ENCODE results near the gene TMEM266. TPM values are rescaled to one million over a fixed set of nuclear protein-coding genes. Genes with fewer than 3 reads are reported as not detected.
"Not testable (repeated sequence)": the region's sequence is repeated elsewhere in the genome, so short reads cannot be mapped to it uniquely, and the experiment has no call there.

The TMEM266 gene
- total RNA-seq, 1 donor from 2014 or later: 8.1 TPM

DNA sequence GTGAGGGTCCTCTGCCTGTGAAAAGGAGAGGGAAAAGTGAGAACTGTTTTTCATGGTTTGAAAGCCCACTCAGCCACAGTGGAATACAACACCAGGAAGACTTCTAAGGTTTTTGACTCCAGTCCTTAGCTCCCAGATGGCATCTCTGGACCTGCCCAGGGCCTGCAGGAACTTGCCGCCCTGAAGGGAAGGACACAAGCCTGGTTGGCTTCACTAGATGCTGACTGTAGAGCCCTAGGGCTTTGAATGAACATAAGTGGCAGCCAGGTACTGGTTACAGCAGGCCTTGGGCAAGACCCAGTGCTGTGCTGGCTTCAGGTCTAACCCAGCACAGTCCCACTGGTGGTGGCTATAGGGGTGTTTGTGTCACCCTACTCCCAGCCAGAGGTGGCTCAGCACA lies 21.3 kb upstream of the TMEM266 start:
- no peaks in the 10 kb centered on the region for H3K27me3 Mint-ChIP-seq (ENCODE audit: unreplicated experiment)
- H3K4me1 Mint-ChIP-seq (ENCODE audit: unreplicated experiment): no peaks in the 10 kb centered on the region
- H3K27ac Mint-ChIP-seq (ENCODE audit: unreplicated experiment): no peak overlapping the region
- H3K4me3 Mint-ChIP-seq (ENCODE audit: unreplicated experiment): no peak overlapping the region
- no peaks in the 10 kb centered on the region for H3K9me3 Mint-ChIP-seq (ENCODE audit: unreplicated experiment)
- no peak for DNase-seq (ENCODE audit: low spot score)
- TF ChIP-seq, protein P1, sequence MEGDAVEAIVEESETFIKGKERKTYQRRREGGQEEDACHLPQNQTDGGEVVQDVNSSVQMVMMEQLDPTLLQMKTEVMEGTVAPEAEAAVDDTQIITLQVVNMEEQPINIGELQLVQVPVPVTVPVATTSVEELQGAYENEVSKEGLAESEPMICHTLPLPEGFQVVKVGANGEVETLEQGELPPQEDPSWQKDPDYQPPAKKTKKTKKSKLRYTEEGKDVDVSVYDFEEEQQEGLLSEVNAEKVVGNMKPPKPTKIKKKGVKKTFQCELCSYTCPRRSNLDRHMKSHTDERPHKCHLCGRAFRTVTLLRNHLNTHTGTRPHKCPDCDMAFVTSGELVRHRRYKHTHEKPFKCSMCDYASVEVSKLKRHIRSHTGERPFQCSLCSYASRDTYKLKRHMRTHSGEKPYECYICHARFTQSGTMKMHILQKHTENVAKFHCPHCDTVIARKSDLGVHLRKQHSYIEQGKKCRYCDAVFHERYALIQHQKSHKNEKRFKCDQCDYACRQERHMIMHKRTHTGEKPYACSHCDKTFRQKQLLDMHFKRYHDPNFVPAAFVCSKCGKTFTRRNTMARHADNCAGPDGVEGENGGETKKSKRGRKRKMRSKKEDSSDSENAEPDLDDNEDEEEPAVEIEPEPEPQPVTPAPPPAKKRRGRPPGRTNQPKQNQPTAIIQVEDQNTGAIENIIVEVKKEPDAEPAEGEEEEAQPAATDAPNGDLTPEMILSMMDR (IDR thresholded peaks at IDR 0.05; ENCODE audit: unreplicated experiment): no peak
- H3K36me3 Mint-ChIP-seq (ENCODE audit: low read depth, unreplicated experiment): peaks cover 4% of the 10 kb centered on the region

DNA sequence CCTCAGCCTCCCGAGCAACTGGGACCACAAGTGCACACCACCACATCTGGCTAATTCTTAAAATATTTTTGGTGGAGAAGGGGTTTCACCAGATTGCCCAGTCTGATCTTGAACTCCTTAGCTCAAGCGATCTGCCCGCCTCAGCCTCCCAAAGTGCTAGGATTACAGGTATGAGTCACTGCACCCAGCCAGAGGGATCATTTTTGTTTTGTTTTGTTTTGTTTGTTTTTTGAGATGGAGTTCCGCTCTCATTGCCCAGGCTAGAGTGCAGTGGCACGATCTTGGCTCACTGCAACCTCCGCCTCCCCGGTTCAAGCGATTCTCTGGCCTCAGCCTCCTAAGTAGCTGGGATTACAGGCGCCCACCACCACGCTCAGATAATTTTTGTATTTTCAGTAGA lies 5.6 kb upstream of the TMEM266 start:
- not testable (repeated sequence) for H3K9me3 Mint-ChIP-seq (ENCODE audit: unreplicated experiment); H3K27me3 Mint-ChIP-seq (ENCODE audit: unreplicated experiment); H3K27ac Mint-ChIP-seq (ENCODE audit: unreplicated experiment); DNase-seq (ENCODE audit: low spot score); H3K4me3 Mint-ChIP-seq (ENCODE audit: unreplicated experiment); H3K36me3 Mint-ChIP-seq (ENCODE audit: low read depth, unreplicated experiment)
- peaks cover 12% of the 10 kb centered on the region for H3K4me1 Mint-ChIP-seq (ENCODE audit: unreplicated experiment)

DNA sequence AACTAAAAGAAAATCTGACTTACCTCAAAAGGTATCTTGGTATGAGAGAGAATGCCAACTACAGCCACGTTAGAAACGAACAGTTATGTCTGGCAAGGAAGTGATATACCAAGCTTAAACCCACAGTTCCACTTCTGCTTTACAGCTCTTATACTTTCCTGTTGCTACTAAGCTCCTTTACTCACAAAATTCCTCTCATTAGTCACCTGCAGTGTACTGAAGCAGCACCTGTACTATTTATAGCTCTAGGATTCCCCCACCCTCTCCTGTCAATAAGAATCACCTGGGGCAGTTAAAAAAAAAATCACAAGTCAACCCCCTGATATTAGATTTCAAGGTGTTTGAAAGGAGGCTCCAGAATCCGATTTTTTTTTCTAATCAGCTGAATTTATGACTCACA lies 2.9 kb upstream of the TMEM266 start:
- no peak overlapping the region for H3K27ac Mint-ChIP-seq (ENCODE audit: unreplicated experiment)
- TF ChIP-seq, protein P1 (IDR thresholded peaks at IDR 0.05; ENCODE audit: unreplicated experiment): no peak
- no peak overlapping the region for H3K4me3 Mint-ChIP-seq (ENCODE audit: unreplicated experiment)
- H3K9me3 Mint-ChIP-seq (ENCODE audit: unreplicated experiment): no peaks in the 10 kb centered on the region
- peaks cover 5% of the 10 kb centered on the region for H3K27me3 Mint-ChIP-seq (ENCODE audit: unreplicated experiment)
- no peak for DNase-seq (ENCODE audit: low spot score)
- no peaks in the 10 kb centered on the region for H3K36me3 Mint-ChIP-seq (ENCODE audit: low read depth, unreplicated experiment)
- peaks cover 23% of the 10 kb centered on the region for H3K4me1 Mint-ChIP-seq (ENCODE audit: unreplicated experiment)

DNA sequence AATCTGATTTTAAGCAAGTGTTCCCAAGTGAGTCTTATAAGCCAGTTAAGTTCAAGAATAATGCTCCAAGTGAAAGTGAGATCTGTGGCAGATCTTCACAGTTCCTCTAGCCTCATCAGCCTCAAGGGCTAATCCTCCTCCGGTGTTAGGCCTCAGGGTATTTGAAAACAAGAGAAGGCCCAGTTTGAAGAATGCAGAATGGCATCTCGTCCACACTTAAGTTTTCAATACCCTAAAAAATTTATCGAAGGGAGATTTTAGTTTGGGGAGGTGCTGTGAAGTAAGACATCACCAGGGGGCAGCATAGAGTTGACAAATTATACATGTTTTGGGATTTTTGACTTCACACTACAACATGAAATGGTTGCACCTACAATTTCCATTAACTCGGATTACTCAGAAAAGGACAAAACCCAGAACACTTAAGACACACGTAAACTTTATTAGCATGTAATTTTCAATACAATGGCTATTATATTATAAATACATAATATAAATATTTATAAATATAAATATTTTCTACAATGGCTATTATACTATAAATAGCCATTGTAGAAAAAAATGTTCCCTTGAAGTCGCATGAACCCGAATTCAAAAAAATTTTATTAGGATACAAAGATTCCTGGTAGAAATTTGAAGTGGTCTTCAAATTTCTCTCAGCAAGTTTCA lies 2.3 kb upstream of the TMEM266 start:
- Mint-ChIP-seq H3K9me3 (ENCODE audit: unreplicated experiment) (no peaks in the 10 kb centered on the region), H3K4me1 (ENCODE audit: unreplicated experiment) (peaks cover 27% of the 10 kb centered on the region), H3K4me3 (ENCODE audit: unreplicated experiment) (no peak overlapping the region), H3K36me3 (ENCODE audit: low read depth, unreplicated experiment) (no peaks in the 10 kb centered on the region), H3K27ac (ENCODE audit: unreplicated experiment) (no peak overlapping the region), H3K27me3 (ENCODE audit: unreplicated experiment) (peaks cover 5% of the 10 kb centered on the region)
- DNase-seq (ENCODE audit: low spot score): peak; percentile 40
- TF ChIP-seq, protein P1 (IDR thresholded peaks at IDR 0.05; ENCODE audit: unreplicated experiment): peak; percentile 82

DNA sequence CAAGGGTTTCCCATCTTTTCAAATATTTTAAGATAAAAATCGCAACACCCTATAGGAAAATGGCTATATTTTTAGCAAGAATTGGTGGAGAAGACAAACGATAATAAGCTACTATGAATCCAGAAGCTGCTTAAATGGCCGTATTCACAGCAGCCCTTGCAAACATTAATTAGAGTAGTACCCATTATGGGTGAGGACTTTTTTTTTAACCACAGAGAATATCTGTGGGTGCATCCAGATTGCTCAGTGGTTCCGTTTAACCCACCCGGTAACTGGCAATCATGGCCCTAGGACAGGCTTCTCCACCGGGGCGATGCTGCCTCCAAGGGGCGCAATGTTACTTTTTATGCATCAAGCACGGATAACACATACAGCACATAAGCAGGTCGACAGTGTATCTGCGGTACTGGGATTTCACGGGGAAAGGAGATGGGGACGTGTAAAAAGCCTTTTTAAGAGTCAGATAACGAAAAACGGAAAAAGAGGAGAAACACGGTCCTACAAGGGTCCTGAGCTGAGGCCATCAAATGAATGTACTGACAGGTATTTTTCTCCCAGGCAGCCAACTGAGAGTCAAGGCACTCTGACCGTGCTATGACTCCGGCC lies 968 bp upstream of the TMEM266 start:
- Mint-ChIP-seq H3K27ac (ENCODE audit: unreplicated experiment) (peak overlapping the region; percentile 24), H3K4me1 (ENCODE audit: unreplicated experiment) (peaks cover 35% of the 10 kb centered on the region), H3K36me3 (ENCODE audit: low read depth, unreplicated experiment) (no peaks in the 10 kb centered on the region), H3K27me3 (ENCODE audit: unreplicated experiment) (peaks cover 7% of the 10 kb centered on the region), H3K9me3 (ENCODE audit: unreplicated experiment) (no peaks in the 10 kb centered on the region), H3K4me3 (ENCODE audit: unreplicated experiment) (peak overlapping the region; percentile 92)
- peak; percentile 40 for DNase-seq (ENCODE audit: low spot score)
- TF ChIP-seq, protein P1 (IDR thresholded peaks at IDR 0.05; ENCODE audit: unreplicated experiment): no peak
